Glutamatergic neuron (in vitro differentiated cells): Measurements from ENCODE around the gene TBP. TPM values are rescaled to one million over a fixed set of nuclear protein-coding genes. Genes with fewer than 3 reads are reported as not detected.

Experiments used
- DNase-seq: peaks from one replicate; pipeline ENCODE4 v3.0.0; 2022
- H3K27ac Mint-ChIP-seq: one replicate; pipeline ENCODE4 v1.8.0; 2020; ENCODE audit warnings: mild to moderate bottlenecking, mixed read lengths, inconsistent platforms; ENCODE audit not compliant: unreplicated experiment
- H3K27me3 Mint-ChIP-seq: one replicate; pipeline ENCODE4 v1.8.0; 2020; ENCODE audit warnings: mild to moderate bottlenecking, moderate library complexity, mixed read lengths, inconsistent platforms; ENCODE audit not compliant: unreplicated experiment
- H3K36me3 Mint-ChIP-seq: one replicate; pipeline ENCODE4 v1.8.0; 2020; ENCODE audit warnings: mild to moderate bottlenecking, mixed read lengths, inconsistent platforms; ENCODE audit not compliant: unreplicated experiment
- H3K4me1 Mint-ChIP-seq: one replicate; pipeline ENCODE4 v1.8.0; 2020; ENCODE audit warnings: mild to moderate bottlenecking, low read depth, mixed read lengths, inconsistent platforms; ENCODE audit not compliant: unreplicated experiment
- H3K4me3 Mint-ChIP-seq: one replicate; pipeline ENCODE4 v1.8.0; 2020; ENCODE audit warnings: mild to moderate bottlenecking, mixed read lengths, inconsistent platforms; ENCODE audit not compliant: unreplicated experiment
- H3K9me3 Mint-ChIP-seq: one replicate; pipeline ENCODE4 v1.8.0; 2020; ENCODE audit warnings: mild to moderate bottlenecking, moderate library complexity, mixed read lengths, inconsistent platforms; ENCODE audit not compliant: unreplicated experiment
- CTCF ChIP-seq: fragments of 200-600 bp; sonication (generic); IDR thresholded peaks from one replicate; pipeline ENCODE4 v1.5.0; 2021; ENCODE audit not compliant: partially characterized antibody, unreplicated experiment
- total RNA-seq: library from RNA; stranded (reverse); fragmentation: NEBNext Ultra II Directional; extraction: Animal tissue kit (Norgen Biotek cat#: 25700); gene quantifications from one replicate; pipeline ENCODE4 v1.2.1, GENCODE V29; 2021; ENCODE audit not compliant: unreplicated experiment

Gene TBP
- total RNA-seq, 1 donor from 2014 or later = 19.9 TPM

DNA sequence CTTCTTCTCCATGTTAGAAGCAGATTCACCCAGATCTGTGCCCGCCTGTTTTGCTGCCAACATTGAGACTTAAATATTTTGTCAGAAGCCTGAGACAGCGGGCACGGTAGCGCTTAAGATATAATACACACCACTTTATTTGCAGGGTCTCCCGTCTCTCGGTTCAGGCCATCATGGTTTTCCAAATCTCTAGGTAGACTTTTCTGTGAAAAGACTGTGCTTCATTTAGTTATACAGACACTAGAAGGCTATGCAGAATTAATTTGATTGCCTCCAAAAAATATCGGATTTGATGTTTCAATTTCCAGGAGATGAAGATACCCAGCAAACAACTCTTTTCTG, 598 bp downstream of the TBP start:
- peaks cover 9% of the 10 kb centered on the region for H3K4me1 Mint-ChIP-seq
- TF ChIP-seq CTCF = no peak

DNA sequence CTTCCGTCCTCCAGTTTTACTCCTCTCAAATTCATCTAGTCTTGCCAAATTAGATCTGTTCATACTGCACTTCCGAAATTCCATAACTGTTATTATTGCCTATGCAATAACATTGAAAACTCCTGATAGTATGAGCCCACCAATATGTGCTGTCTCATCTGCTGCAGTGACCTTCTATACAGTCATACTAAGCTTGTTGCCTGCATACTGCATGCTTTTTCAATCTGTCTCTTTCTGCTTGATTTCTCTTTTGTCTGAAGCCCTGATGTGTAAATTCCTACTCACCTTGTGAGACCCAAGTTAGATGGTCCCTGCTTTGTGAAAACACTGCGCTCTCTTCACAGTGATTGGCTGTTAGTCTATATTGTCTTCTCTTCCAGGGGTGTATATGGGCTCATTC, 1.1 kb downstream of the TBP start:
- H3K4me1 Mint-ChIP-seq = peaks cover 7% of the 10 kb centered on the region
- DNase-seq = no peak
- no peak for TF ChIP-seq CTCF
- no peaks in the 10 kb centered on the region for H3K36me3 Mint-ChIP-seq
- H3K9me3 Mint-ChIP-seq = no peaks in the 10 kb centered on the region
- no peak overlapping the region for H3K27ac Mint-ChIP-seq
- H3K4me3 Mint-ChIP-seq = no peak overlapping the region
- H3K27me3 Mint-ChIP-seq = peaks cover 2% of the 10 kb centered on the region

More for the DNA sequence above, 598 bp downstream of the TBP start:
- Mint-ChIP-seq H3K27me3 (peaks cover 2% of the 10 kb centered on the region), H3K9me3 (no peaks in the 10 kb centered on the region), H3K27ac (no peak overlapping the region), H3K4me3 (no peak overlapping the region), H3K36me3 (no peaks in the 10 kb centered on the region)
- no peak for DNase-seq

GRCh38 chr6:170561555-170561954, 7.4 kb downstream of the TBP start:
- TF ChIP-seq CTCF = no peak
- H3K27ac Mint-ChIP-seq = no peak overlapping the region
- no peaks in the 10 kb centered on the region for H3K36me3 Mint-ChIP-seq
- H3K9me3 Mint-ChIP-seq = no peaks in the 10 kb centered on the region
- DNase-seq = no peak
- no peaks in the 10 kb centered on the region for H3K4me1 Mint-ChIP-seq
- H3K4me3 Mint-ChIP-seq = no peak overlapping the region
- peaks cover 2% of the 10 kb centered on the region for H3K27me3 Mint-ChIP-seq

DNA sequence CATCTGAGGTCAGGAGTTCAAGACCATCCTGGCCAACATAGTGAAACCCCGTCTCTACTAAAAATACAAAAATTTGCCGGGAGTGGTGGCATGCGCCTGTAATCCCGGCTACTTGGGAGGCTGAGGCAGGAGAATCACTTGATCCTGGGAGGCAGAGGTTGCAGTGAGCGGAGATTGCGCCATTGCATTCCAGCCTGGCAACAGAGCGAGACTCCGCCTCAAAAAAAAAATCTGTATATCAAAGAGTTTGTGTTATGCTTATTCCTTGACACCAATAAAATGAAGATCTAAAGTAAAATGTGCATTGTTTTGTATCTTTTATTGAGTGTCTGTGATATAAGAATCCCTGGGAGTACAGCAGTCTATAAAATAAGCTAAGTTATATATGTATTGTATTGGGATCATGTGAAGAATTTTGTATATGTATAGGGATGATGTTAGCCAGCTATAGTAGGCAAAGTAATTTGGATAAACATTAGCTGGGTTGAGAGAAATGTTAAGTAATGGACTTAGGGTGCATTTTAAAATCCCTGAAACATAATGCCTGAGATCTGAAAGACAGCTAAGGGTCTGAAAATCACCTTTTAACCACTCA, 10.9 kb downstream of the TBP start:
- Mint-ChIP-seq H3K4me3 (no peak overlapping the region), H3K9me3 (no peaks in the 10 kb centered on the region), H3K4me1 (no peaks in the 10 kb centered on the region), H3K27me3 (no peaks in the 10 kb centered on the region), H3K36me3 (no peaks in the 10 kb centered on the region), H3K27ac (no peak overlapping the region)
- no peak for TF ChIP-seq CTCF
- DNase-seq = no peak

GRCh38 chr6:170572704-170573466, 18.7 kb downstream of the TBP start:
- Mint-ChIP-seq H3K27ac (no peak overlapping the region), H3K9me3 (no peaks in the 10 kb centered on the region), H3K4me1 (no peaks in the 10 kb centered on the region), H3K36me3 (no peaks in the 10 kb centered on the region), H3K27me3 (no peaks in the 10 kb centered on the region), H3K4me3 (no peak overlapping the region)
- no peak for TF ChIP-seq CTCF
- DNase-seq = no peak
